Karpas-422 (cell line): ENCODE results near the gene GHR. TPM values are rescaled to one million over a fixed set of nuclear protein-coding genes. Genes with fewer than 3 reads are reported as not detected.

Experiments
- DNase-seq: peaks from one replicate; pipeline ENCODE4 v3.0.0-alpha.2; 2015
- H2AFZ ChIP-seq: fragments of 200-600 bp; sonication (generic); 2 replicates; pipeline ENCODE4 v1.6.1; 2014; ENCODE audit warnings: antibody characterized with exemption, low read length, mixed read lengths
- H3K27ac ChIP-seq: fragments of 200-600 bp; sonication (generic); 2 replicates; pipeline ENCODE4 v1.5.1; 2014; ENCODE audit warnings: mild to moderate bottlenecking, low read length, moderate library complexity
- H3K27me3 ChIP-seq: fragments of 200-600 bp; sonication (generic); 2 replicates; pipeline ENCODE4 v1.6.1; 2014; ENCODE audit warnings: low read length, mixed read lengths
- H3K36me3 ChIP-seq: fragments of 200-600 bp; sonication (generic); 2 replicates; pipeline ENCODE4 v1.6.1; 2014; ENCODE audit warnings: low read length, mixed read lengths; ENCODE audit not compliant: insufficient read depth
- H3K4me1 ChIP-seq: fragments of 200-600 bp; sonication (generic); 2 replicates; pipeline ENCODE4 v1.6.1; 2014; ENCODE audit warnings: mild to moderate bottlenecking, low read length, mixed read lengths
- H3K4me2 ChIP-seq: fragments of 200-600 bp; sonication (generic); 2 replicates; pipeline ENCODE4 v1.6.1; 2014; ENCODE audit warnings: low read length, low read depth, mild to moderate bottlenecking; ENCODE audit not compliant: poor library complexity, severe bottlenecking
- H3K4me3 ChIP-seq: fragments of 200-600 bp; sonication (generic); 2 replicates; pipeline ENCODE4 v1.5.1; 2014; ENCODE audit warnings: mild to moderate bottlenecking, antibody characterized with exemption, low read length, mixed read lengths
- H3K79me2 ChIP-seq: fragments of 200-600 bp; sonication (generic); 2 replicates; pipeline ENCODE4 v1.6.1; 2014; ENCODE audit warnings: mild to moderate bottlenecking, low read length, mixed read lengths
- H3K9ac ChIP-seq: fragments of 200-600 bp; sonication (generic); 2 replicates; pipeline ENCODE4 v1.6.0; 2014; ENCODE audit warnings: low read length
- H3K9me2 ChIP-seq: fragments of 200-600 bp; sonication (generic), shearing (Covaris generic); replicated peaks from 2 replicates; pipeline ENCODE4 v1.6.0; 2014; ENCODE audit warnings: mild to moderate bottlenecking, low read length, moderate library complexity; ENCODE audit not compliant: insufficient read depth
- H3K9me3 ChIP-seq: fragments of 300-700, 200-600 bp; sonication (generic); 2 replicates; pipeline ENCODE4 v1.6.1; 2014; ENCODE audit warnings: low read length, mixed read lengths
- H4K20me1 ChIP-seq: fragments of 200-600 bp; sonication (generic); 2 replicates; pipeline ENCODE4 v1.6.1; 2014; ENCODE audit warnings: mild to moderate bottlenecking, antibody characterized with exemption, low read length, low read depth; ENCODE audit not compliant: insufficient read depth
- total RNA-seq: library from RNA; depleted of rRNA; stranded (reverse); fragments of >200 nt; shearing (Covaris generic); gene quantifications from 2 replicates; pipeline ENCODE4 v1.2.3, GENCODE V29; 2014; ENCODE audit warnings: low replicate concordance

The GHR gene
- total RNA-seq, 1 experiment from 2014 or later, result not detected

DNA sequence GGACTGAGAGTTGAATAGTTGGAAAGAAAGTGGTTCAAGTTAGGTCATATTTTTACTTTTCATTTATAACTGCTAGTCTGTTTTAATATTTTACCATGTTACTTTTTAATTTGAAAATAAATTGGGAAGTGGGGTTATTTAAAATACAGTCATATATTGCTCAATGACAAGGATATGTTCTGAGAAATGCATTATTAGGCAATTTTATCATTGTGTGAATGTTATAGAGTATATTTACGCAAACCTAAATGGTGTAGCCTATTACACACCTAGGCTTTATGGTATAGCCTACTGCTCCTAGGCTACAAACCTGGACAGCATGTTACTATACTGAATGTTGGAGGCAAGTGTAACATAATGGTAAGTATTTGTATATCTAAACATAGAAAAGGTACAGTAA is 338.6 kb downstream of the GHR start:
- peaks cover 11% of the 10 kb centered on the region for H3K4me1 ChIP-seq
- H3K4me3 ChIP-seq, result no peak overlapping the region
- peaks cover 21% of the 10 kb centered on the region for H3K79me2 ChIP-seq
- H3K9ac ChIP-seq, result no peak overlapping the region
- H3K27me3 ChIP-seq, result no peaks in the 10 kb centered on the region
- DNase-seq, result no peak
- H3K4me2 ChIP-seq, result no peak overlapping the region
- H2AFZ ChIP-seq, result no peak overlapping the region
- H3K27ac ChIP-seq, result no peak overlapping the region
- no peaks in the 10 kb centered on the region for H3K9me3 ChIP-seq
- no peaks in the 10 kb centered on the region for H4K20me1 ChIP-seq
- no peaks in the 10 kb centered on the region for H3K36me3 ChIP-seq
- no peaks in the 10 kb centered on the region for H3K9me2 ChIP-seq

GRCh38 chr5:42767491-42768105 is 344.4 kb downstream of the GHR start:
- H3K9ac ChIP-seq, result no peak overlapping the region
- no peaks in the 10 kb centered on the region; the same call in 1 of the 2 replicates for H3K36me3 ChIP-seq
- DNase-seq, result peak; percentile 73

GRCh38 chr5:42768106-42768504 is 344.9 kb downstream of the GHR start:
- Histone ChIP-seq H3K4me2 (no peak overlapping the region), H3K4me3 (no peak overlapping the region), H4K20me1 (no peaks in the 10 kb centered on the region), H3K9ac (no peak overlapping the region), H2AFZ (no peak overlapping the region), H3K36me3 (no peaks in the 10 kb centered on the region; the same call in 1 of the 2 replicates), H3K79me2 (peaks cover 4% of the 10 kb centered on the region; the same call in 1 of the 2 replicates), H3K9me2 (no peaks in the 10 kb centered on the region), H3K9me3 (no peaks in the 10 kb centered on the region), H3K4me1 (no peaks in the 10 kb centered on the region), H3K27ac (no peak overlapping the region), H3K27me3 (no peaks in the 10 kb centered on the region)
- no peak for DNase-seq

More at GRCh38 chr5:42767491-42768105, 344.4 kb downstream of the GHR start:
- H3K9me2 ChIP-seq, result no peaks in the 10 kb centered on the region
- H3K79me2 ChIP-seq, result peaks cover 4% of the 10 kb centered on the region; the same call in 1 of the 2 replicates
- H3K9me3 ChIP-seq, result no peaks in the 10 kb centered on the region
- H3K27me3 ChIP-seq, result no peaks in the 10 kb centered on the region
- no peak overlapping the region for H3K4me2 ChIP-seq
- H3K27ac ChIP-seq, result no peak overlapping the region
- H3K4me3 ChIP-seq, result no peak overlapping the region
- no peaks in the 10 kb centered on the region for H3K4me1 ChIP-seq
- H2AFZ ChIP-seq, result no peak overlapping the region
- no peaks in the 10 kb centered on the region for H4K20me1 ChIP-seq

- no peak for DNase-seq
- H2AFZ ChIP-seq, result no peak overlapping the region
- no peak overlapping the region for H3K27ac ChIP-seq
- no peaks in the 10 kb centered on the region; the same call in 1 of the 2 replicates for H3K36me3 ChIP-seq
- H3K79me2 ChIP-seq, result peaks cover 4% of the 10 kb centered on the region; the same call in 1 of the 2 replicates
- no peak overlapping the region for H3K4me2 ChIP-seq
- no peak overlapping the region for H3K9ac ChIP-seq
- no peaks in the 10 kb centered on the region for H3K9me3 ChIP-seq
- H3K27me3 ChIP-seq, result no peaks in the 10 kb centered on the region
- no peak overlapping the region for H3K4me3 ChIP-seq
- no peaks in the 10 kb centered on the region for H4K20me1 ChIP-seq
- no peaks in the 10 kb centered on the region for H3K9me2 ChIP-seq
- no peaks in the 10 kb centered on the region for H3K4me1 ChIP-seq
Measured at GRCh38 chr5:42770003-42770402, 346.8 kb downstream of the GHR start.
